IPS DF 6.9 (cell line): ENCODE data around the gene B3GNT4.
"Not testable (repeated sequence)": the region's sequence is repeated elsewhere in the genome, so short reads cannot be mapped to it uniquely, and the experiment has no call there.

Experiments
- DNase-seq: peaks from one replicate; pipeline ENCODE4 v3.0.0-alpha.2; 2013; ENCODE audit warnings: low read depth, low spot score
- H3K27ac ChIP-seq: one replicate; pipeline ENCODE4 v1.5.1; 2013; ENCODE audit warnings: low read length, control low read depth
- H3K27me3 ChIP-seq: 2 replicates; pipeline ENCODE4 v1.6.1; 2013; ENCODE audit warnings: mild to moderate bottlenecking, low read length; ENCODE audit not compliant: control insufficient read depth, insufficient read depth
- H3K36me3 ChIP-seq: 2 replicates; pipeline ENCODE4 v1.6.1; 2013; ENCODE audit warnings: low read length; ENCODE audit not compliant: control insufficient read depth, insufficient read depth
- H3K4me1 ChIP-seq: 2 replicates; pipeline ENCODE4 v1.6.1; 2013; ENCODE audit warnings: low read length; ENCODE audit not compliant: control insufficient read depth, insufficient read depth
- H3K4me3 ChIP-seq: 2 replicates; pipeline ENCODE4 v1.5.1; 2013; ENCODE audit warnings: mild to moderate bottlenecking, low read length
- H3K9me3 ChIP-seq: 2 replicates; pipeline ENCODE4 v1.6.1; 2013; ENCODE audit warnings: low read length, inconsistent platforms; ENCODE audit not compliant: control insufficient read depth, insufficient read depth
- WGBS: extraction: QIAGEN DNeasy Blood & Tissue Kit; methylation state at CpG from one replicate; pipeline ENCODE4 v1.1.7; 2013; ENCODE audit warnings: mixed read lengths, missing lambda C conversion rate; ENCODE audit not compliant: insufficient read length, insufficient coverage; 5-methylcytosine and 5-hydroxymethylcytosine counted together

B3GNT4 gene

GRCh38 chr12:122171399-122171798, 32.1 kb upstream of the B3GNT4 start:
- DNase-seq = no peak
- Histone ChIP-seq H3K27me3 (no peaks in the 10 kb centered on the region), H3K9me3 (no peaks in the 10 kb centered on the region), H3K27ac (no peak overlapping the region), H3K4me3 (no peak overlapping the region), H3K4me1 (no peaks in the 10 kb centered on the region), H3K36me3 (no peaks in the 10 kb centered on the region)
- WGBS = no CpG with 5 or more reads among the region's 5 CpGs

DNA sequence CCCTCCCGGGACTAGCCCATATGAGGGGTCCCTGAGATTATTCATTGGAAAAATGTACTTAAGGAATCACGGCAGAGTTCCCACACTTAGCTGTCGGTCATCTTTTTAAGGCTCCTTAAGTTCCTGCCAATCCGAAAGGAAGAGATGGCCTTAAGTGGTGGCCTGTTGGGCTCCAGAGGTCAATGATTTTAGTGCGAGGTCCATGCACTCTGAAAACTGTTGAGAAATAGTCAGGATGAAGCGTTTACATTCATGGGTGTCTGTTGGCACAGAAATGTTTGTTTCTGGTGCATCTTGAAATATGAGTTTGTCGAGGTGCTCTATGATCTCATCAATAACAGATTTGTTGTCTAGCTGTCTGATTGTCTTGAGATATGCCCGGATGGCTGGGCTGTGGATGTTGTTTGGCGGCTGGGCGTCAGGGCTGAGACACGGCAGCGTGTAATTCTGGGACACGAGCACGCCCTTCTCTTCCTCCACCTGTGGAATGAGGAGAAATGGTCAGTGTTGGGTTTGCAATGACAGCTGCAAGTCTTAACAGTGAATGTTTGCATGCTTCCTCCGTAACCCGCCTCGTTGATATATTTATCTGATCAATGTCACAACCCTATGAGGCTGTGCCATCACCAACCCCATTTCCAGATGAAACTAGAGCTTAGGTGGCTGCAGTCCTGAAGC, 31.1 kb upstream of the B3GNT4 start:
- no peak for DNase-seq
- Histone ChIP-seq H3K4me1 (no peaks in the 10 kb centered on the region), H3K27me3 (no peaks in the 10 kb centered on the region), H3K27ac (no peak overlapping the region), H3K4me3 (no peak overlapping the region), H3K36me3 (no peaks in the 10 kb centered on the region), H3K9me3 (no peaks in the 10 kb centered on the region)
- WGBS = no CpG with 5 or more reads among the region's 17 CpGs

DNA sequence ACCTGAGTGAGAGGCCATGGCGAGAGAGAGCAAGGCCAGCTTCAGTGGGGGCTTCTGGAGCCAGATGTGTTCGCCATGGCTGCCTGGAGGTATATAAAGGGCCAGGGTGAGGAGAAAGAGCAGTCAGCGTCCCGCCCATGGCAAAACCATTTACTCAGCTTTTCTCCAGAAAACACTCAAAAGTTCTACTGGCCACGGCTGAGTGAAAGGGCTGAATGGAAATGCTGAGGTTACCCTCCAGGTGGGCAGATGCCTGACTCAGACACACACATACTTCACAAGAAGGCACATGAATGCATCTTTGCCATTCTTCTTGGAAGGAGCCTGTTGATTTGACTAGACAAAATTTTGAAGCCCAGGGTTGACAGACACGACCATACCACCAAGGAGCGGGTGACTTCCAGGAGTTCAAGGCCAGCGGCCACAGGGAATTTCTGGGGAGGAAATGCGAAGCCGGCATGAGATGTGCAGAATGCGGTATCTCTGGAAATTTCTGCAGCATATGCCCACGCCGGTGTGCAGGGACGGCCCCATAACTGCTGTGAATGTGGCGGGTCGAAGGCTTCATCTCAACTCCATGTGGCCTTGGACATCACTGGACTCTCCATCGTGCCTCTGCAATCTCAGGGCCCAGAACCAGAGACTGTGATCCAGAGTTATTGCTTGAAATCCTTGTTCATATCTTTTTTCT, 29.2 kb upstream of the B3GNT4 start, which contains the start of gene IL31:
Gene IL31 (minus strand): TSS at position 67 of the 691 bp plus-strand sequence. CDS start 49 bp downstream, at position 18.
- Histone ChIP-seq H3K9me3 (no peaks in the 10 kb centered on the region), H3K4me1 (no peaks in the 10 kb centered on the region), H3K36me3 (no peaks in the 10 kb centered on the region), H3K27ac (no peak within 1 kb of the TSS), H3K27me3 (no peaks in the 10 kb centered on the region), H3K4me3 (no peak within 1 kb of the TSS)
- DNase-seq = no peak
- WGBS = no CpG with 5 or more reads among the region's 17 CpGs

DNA sequence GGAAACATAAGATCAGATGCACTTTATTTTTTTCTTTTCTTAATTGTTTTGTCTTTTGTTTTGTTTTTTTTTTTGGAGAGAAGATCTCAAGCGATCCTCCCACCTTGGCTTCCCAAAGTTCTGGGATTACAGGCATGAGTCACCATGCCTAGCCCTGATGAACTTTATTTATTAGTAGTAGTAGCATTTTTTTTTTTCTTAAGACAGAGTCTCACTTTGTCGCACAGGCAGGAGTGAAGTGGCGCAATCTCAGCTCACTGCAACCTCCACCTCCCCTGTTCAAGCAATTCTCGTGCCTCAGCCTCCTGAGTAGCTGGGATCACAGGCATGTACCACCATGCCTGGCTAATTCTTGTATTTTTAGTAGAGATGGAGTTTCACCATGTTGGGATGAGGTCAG, 27.0 kb upstream of the B3GNT4 start:
- not testable (repeated sequence) for DNase-seq, H3K27ac ChIP-seq, H3K27me3 ChIP-seq, H3K9me3 ChIP-seq, H3K36me3 ChIP-seq, H3K4me3 ChIP-seq, H3K4me1 ChIP-seq
- WGBS = no CpG with 5 or more reads among the region's 4 CpGs

- H3K9me3 ChIP-seq = no peaks in the 10 kb centered on the region
- H3K4me3 ChIP-seq = peak within 1 kb of the TSS; percentile 44
- 0 out of 2 replicates have a peak, but pooled peaks cover 1% of the 10 kb centered on the region for H3K4me1 ChIP-seq
- H3K36me3 ChIP-seq = no peaks in the 10 kb centered on the region
- H3K27me3 ChIP-seq = no peaks in the 10 kb centered on the region; the same call in 1 of the 2 replicates
- no peak within 1 kb of the TSS for H3K27ac ChIP-seq
- no CpG with 5 or more reads among the region's 63 CpGs for WGBS
- DNase-seq = no peak
These were observed 20.5 kb upstream of the B3GNT4 start, which contains the start of gene LRRC43 for GRCh38 chr12:122182887-122183587. Gene LRRC43 (plus strand): TSS chr12:122183123. CDS start chr12:122183145, 22 bp downstream.

DNA sequence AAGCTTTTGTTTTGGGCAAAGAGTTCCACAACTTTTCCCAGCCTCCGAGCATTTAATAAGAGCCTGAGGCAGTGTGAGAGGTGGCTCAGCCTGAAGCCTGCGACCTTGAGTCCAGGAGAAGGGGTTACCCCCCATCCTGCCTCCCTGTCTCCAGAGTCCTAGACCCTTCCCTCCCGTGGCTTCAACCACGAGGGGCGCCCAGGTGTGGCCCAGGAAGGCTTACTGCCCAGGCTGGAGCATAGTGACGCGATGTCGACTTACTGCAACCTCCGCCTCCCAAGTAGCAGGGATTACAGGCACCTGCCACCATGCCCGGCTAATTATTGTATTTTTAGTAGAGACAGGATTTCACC, 19.9 kb upstream of the B3GNT4 start:
- Histone ChIP-seq H3K4me1 (0 out of 2 replicates have a peak, but pooled peaks cover 1% of the 10 kb centered on the region), H3K27ac (no peak overlapping the region)
- no CpG with 5 or more reads among the region's 10 CpGs for WGBS

GRCh38 chr12:122184517-122184916, 19.0 kb upstream of the B3GNT4 start:
- DNase-seq = no peak
- no peak overlapping the region for H3K4me3 ChIP-seq
- no CpG with 5 or more reads among the region's 18 CpGs for WGBS

More for the DNA sequence above, 19.9 kb upstream of the B3GNT4 start:
- Histone ChIP-seq H3K4me3 (peak overlapping the region; percentile 44; the same call in 1 of the 2 replicates), H3K27me3 (no peaks in the 10 kb centered on the region; the same call in 1 of the 2 replicates), H3K36me3 (no peaks in the 10 kb centered on the region), H3K9me3 (no peaks in the 10 kb centered on the region)
- no peak for DNase-seq

DNA sequence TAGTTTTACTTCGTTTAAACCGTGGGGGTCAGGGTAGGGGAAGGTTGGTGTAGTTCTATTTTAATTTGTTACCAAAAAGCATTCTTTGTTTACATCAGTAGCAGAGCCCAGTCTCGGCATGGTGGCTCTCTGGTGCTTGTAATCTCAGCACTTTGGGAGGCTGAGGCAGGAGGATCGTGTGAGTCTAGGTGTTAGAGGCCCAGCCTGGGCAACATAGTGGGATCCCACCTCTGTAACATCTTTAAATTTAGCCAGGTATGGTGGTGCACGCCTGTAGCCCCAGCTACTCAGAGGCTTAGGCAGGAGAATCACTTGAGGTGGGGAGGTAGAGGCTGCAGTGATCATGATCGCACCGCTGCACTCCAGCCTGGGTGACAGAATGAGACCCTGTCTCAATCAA, 18.4 kb upstream of the B3GNT4 start:
- no peak for DNase-seq
- no CpG with 5 or more reads among the region's 7 CpGs for WGBS
- no peaks in the 10 kb centered on the region; the same call in 1 of the 2 replicates for H3K27me3 ChIP-seq
- no peak overlapping the region for H3K4me3 ChIP-seq
- H3K4me1 ChIP-seq = 0 out of 2 replicates have a peak, but pooled peaks cover 1% of the 10 kb centered on the region
- no peak overlapping the region for H3K27ac ChIP-seq
- H3K9me3 ChIP-seq = no peaks in the 10 kb centered on the region
- H3K36me3 ChIP-seq = peaks cover under 1% of the 10 kb centered on the region; the same call in 1 of the 2 replicates

More at GRCh38 chr12:122184517-122184916, 19.0 kb upstream of the B3GNT4 start:
- H3K9me3 ChIP-seq = no peaks in the 10 kb centered on the region
- H3K36me3 ChIP-seq = no peaks in the 10 kb centered on the region
- 0 out of 2 replicates have a peak, but pooled peaks cover 1% of the 10 kb centered on the region for H3K4me1 ChIP-seq
- H3K27ac ChIP-seq = no peak overlapping the region
- H3K27me3 ChIP-seq = no peaks in the 10 kb centered on the region; the same call in 1 of the 2 replicates

- H3K9me3 ChIP-seq = no peaks in the 10 kb centered on the region
- no peak overlapping the region for H3K27ac ChIP-seq
- peaks cover 2% of the 10 kb centered on the region; the same call in 1 of the 2 replicates for H3K36me3 ChIP-seq
- H3K27me3 ChIP-seq = no peaks in the 10 kb centered on the region; the same call in 1 of the 2 replicates
- WGBS = no CpG with 5 or more reads among the region's 10 CpGs
- no peak overlapping the region for H3K4me3 ChIP-seq
- 0 out of 2 replicates have a peak, but pooled peaks cover 1% of the 10 kb centered on the region for H3K4me1 ChIP-seq
- DNase-seq = no peak
These were observed 17.9 kb upstream of the B3GNT4 start for GRCh38 chr12:122185494-122186082.

- WGBS = no CpG with 5 or more reads among the region's 12 CpGs
- Histone ChIP-seq H3K36me3 (peaks cover 2% of the 10 kb centered on the region; the same call in 1 of the 2 replicates), H3K4me3 (no peak overlapping the region), H3K27ac (no peak overlapping the region), H3K4me1 (0 out of 2 replicates have a peak, but pooled peaks cover 1% of the 10 kb centered on the region), H3K27me3 (no peaks in the 10 kb centered on the region; the same call in 1 of the 2 replicates), H3K9me3 (no peaks in the 10 kb centered on the region)
- no peak for DNase-seq
These were observed 16.0 kb upstream of the B3GNT4 start for GRCh38 chr12:122187466-122187865.
